AG04450 (cell line): Measurements from ENCODE around the gene SNX32. TPM values are rescaled to one million over a fixed set of nuclear protein-coding genes. Genes with fewer than 3 reads are reported as not detected.

Source experiments
- CTCF ChIA-PET: fragments of 300-600, 350-600 bp; formaldehyde crosslinking; extraction: SDS; loops from one replicate; lab custom pipeline; 2022; ENCODE audit warnings: antibody characterized with exemption, inconsistent platforms; lab: Charles Lee
- POLR2A ChIA-PET: fragments of 350-600 bp; formaldehyde crosslinking; extraction: SDS; loops from one replicate; lab custom pipeline; 2021; ENCODE audit warnings: antibody characterized with exemption, inconsistent platforms; lab: Yijun Ruan, JAX
- DNase-seq: peaks from one replicate; pipeline ENCODE4 v3.0.0-alpha.2; 2011; ENCODE audit warnings: low read depth, low spot score
- H3K27ac ChIP-seq: one replicate; pipeline ENCODE4 v1.5.1; 2012; ENCODE audit warnings: low read depth, low read length, control low read depth
- H3K27me3 ChIP-seq: one replicate; pipeline ENCODE4 v1.6.0; 2012; ENCODE audit warnings: low read length; ENCODE audit not compliant: control insufficient read depth, insufficient read depth
- H3K4me3 ChIP-seq: 2 replicates; pipeline ENCODE4 v1.5.1; 2011; ENCODE audit warnings: mild to moderate bottlenecking, low read depth, low read length, control low read depth
- H3K9me3 ChIP-seq: 2 replicates; pipeline ENCODE4 v1.5.1; 2012; ENCODE audit warnings: low read length; ENCODE audit not compliant: control insufficient read depth, insufficient read depth
- polyA plus RNA-seq: library from polyadenylated mRNA; depleted of rRNA; stranded (reverse); fragments of >200 nt; gene quantifications from 2 replicates; pipeline ENCODE4 v1.2.3, GENCODE V29; 2011
- TF ChIP-seq, protein P1 (sequence below): IDR thresholded peaks from 2 replicates; pipeline ENCODE4 v1.5.1; 2011; ENCODE audit warnings: low read depth, low read length, control low read depth, inconsistent platforms

Gene SNX32
- polyA plus RNA-seq, 1 experiment: 0.30 TPM

GRCh38 chr11:65793625-65794400 is 40.0 kb upstream of the SNX32 start:
- CTCF ChIA-PET: interaction anchor here (0.6 to 1.6 kb wide), 2 partner anchors 23 to 33 kb away, joined by 4 to 5 read pairs; no protein-coding TSS in a partner anchor
- no peak overlapping the region for H3K4me3 ChIP-seq
- no peak overlapping the region for H3K27ac ChIP-seq
- POLR2A ChIA-PET: no interaction called here
- H3K9me3 ChIP-seq: no peaks in the 10 kb centered on the region; the same call in 1 of the 2 replicates
- no peak for DNase-seq
- TF ChIP-seq, protein P1, sequence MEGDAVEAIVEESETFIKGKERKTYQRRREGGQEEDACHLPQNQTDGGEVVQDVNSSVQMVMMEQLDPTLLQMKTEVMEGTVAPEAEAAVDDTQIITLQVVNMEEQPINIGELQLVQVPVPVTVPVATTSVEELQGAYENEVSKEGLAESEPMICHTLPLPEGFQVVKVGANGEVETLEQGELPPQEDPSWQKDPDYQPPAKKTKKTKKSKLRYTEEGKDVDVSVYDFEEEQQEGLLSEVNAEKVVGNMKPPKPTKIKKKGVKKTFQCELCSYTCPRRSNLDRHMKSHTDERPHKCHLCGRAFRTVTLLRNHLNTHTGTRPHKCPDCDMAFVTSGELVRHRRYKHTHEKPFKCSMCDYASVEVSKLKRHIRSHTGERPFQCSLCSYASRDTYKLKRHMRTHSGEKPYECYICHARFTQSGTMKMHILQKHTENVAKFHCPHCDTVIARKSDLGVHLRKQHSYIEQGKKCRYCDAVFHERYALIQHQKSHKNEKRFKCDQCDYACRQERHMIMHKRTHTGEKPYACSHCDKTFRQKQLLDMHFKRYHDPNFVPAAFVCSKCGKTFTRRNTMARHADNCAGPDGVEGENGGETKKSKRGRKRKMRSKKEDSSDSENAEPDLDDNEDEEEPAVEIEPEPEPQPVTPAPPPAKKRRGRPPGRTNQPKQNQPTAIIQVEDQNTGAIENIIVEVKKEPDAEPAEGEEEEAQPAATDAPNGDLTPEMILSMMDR: no peak
- peaks cover 65% of the 10 kb centered on the region for H3K27me3 ChIP-seq

GRCh38 chr11:65794570-65795510 is 38.9 kb upstream of the SNX32 start:
- Histone ChIP-seq H3K27ac (no peak overlapping the region), H3K9me3 (no peaks in the 10 kb centered on the region; the same call in 1 of the 2 replicates), H3K27me3 (peaks cover 57% of the 10 kb centered on the region), H3K4me3 (no peak overlapping the region)
- CTCF ChIA-PET: no interaction called here
- DNase-seq: no peak
- POLR2A ChIA-PET: interaction anchor here (0.6 kb wide), 1 partner anchor 243 kb away, joined by 5 read pairs; no protein-coding TSS in a partner anchor
- TF ChIP-seq, protein P1: no peak

GRCh38 chr11:65796726-65797601 is 36.8 kb upstream of the SNX32 start:
- Histone ChIP-seq H3K27me3 (peaks cover 58% of the 10 kb centered on the region), H3K4me3 (no peak overlapping the region), H3K27ac (no peak overlapping the region), H3K9me3 (no peaks in the 10 kb centered on the region)
- TF ChIP-seq, protein P1: no peak
- CTCF ChIA-PET: interaction anchor here (0.7 to 0.9 kb wide), 2 partner anchors 17 to 28 kb away, joined by 3 to 5 read pairs; partner anchors contain the start of gene AP5B1
- no peak for DNase-seq
- POLR2A ChIA-PET: no interaction called here

- TF ChIP-seq, protein P1: no peak
- Histone ChIP-seq H3K9me3 (no peaks in the 10 kb centered on the region), H3K4me3 (no peak overlapping the region), H3K27ac (no peak overlapping the region), H3K27me3 (peaks cover 57% of the 10 kb centered on the region)
- ChIA-PET POLR2A (no interaction called here), CTCF (no interaction called here)
- no peak for DNase-seq
Observed at GRCh38 chr11:65797711-65798110, 36.1 kb upstream of the SNX32 start.
